ENCODE data around the gene C3orf52.

GRCh38 chr3:112086875-112087524 is 811 bp downstream of the C3orf52 start:
- TF ChIP-seq CTCF (IDR thresholded peaks at IDR 0.05), result no peak
- TF ChIP-seq POLR2A (IDR thresholded peaks at IDR 0.05), result no peak

Measured in lower leg skin (tissue), 3 donors.